C4-2B (cell line): ENCODE data around the gene SMPDL3A.

Source experiments
- H3K27ac ChIP-seq: fragments of 450-650 bp; 2 replicates; pipeline ENCODE4 v1.5.1; 2017
- ZFX ChIP-seq: fragments of 450-650 bp; IDR thresholded peaks from 2 replicates; pipeline ENCODE4 v1.6.1; 2017
- TF ChIP-seq, protein P1 (sequence below): fragments of 450-650 bp; conservative IDR thresholded peaks from 2 replicates; pipeline ENCODE4 v1.5.1; 2017; ENCODE audit warnings: mild to moderate bottlenecking

SMPDL3A gene

DNA sequence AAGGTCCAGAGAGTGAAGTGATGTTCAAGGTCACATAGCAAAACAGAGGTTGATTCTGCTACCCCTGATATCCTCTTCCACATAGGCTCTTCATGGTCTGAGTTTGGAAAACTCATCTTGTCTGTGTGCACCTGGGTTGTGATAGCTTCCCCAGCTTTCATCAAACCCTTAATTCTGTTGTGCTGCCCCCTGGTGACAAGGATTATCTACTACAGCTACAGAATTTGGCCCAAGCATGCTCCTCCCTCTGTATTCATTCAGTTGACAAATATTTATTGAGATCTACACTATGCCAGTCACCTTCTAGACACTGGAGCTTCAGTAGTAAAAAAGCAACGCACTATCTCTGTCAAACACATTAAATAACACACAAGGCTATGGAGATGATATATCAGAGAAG, 50.4 kb downstream of the SMPDL3A start:
- no peak overlapping the region for H3K27ac ChIP-seq
- TF ChIP-seq ZFX, result no peak
- TF ChIP-seq, protein P1, sequence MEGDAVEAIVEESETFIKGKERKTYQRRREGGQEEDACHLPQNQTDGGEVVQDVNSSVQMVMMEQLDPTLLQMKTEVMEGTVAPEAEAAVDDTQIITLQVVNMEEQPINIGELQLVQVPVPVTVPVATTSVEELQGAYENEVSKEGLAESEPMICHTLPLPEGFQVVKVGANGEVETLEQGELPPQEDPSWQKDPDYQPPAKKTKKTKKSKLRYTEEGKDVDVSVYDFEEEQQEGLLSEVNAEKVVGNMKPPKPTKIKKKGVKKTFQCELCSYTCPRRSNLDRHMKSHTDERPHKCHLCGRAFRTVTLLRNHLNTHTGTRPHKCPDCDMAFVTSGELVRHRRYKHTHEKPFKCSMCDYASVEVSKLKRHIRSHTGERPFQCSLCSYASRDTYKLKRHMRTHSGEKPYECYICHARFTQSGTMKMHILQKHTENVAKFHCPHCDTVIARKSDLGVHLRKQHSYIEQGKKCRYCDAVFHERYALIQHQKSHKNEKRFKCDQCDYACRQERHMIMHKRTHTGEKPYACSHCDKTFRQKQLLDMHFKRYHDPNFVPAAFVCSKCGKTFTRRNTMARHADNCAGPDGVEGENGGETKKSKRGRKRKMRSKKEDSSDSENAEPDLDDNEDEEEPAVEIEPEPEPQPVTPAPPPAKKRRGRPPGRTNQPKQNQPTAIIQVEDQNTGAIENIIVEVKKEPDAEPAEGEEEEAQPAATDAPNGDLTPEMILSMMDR, result peak; percentile 55

DNA sequence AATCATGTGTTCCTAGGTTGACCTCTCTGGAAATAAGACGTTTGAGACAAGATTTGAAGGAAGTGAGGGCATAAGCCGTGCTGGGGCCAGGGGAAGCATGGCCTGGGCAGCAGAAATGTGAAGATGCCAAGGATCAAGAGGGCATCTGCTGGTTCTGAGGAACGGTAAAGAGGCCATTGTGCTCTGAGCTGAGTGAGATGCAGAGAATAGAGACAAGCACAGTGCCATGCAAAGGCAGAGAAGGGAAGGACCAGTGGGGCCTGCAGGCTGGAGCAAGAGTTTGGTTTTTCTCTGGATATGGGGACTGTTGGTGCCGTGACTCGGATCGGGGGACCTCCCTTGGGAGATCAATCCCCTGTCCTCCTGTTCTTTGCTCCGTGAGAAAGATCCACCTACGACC, 50.8 kb downstream of the SMPDL3A start:
- no peak for TF ChIP-seq ZFX
- TF ChIP-seq, protein P1, result peak; percentile 33
- H3K27ac ChIP-seq, result no peak overlapping the region

DNA sequence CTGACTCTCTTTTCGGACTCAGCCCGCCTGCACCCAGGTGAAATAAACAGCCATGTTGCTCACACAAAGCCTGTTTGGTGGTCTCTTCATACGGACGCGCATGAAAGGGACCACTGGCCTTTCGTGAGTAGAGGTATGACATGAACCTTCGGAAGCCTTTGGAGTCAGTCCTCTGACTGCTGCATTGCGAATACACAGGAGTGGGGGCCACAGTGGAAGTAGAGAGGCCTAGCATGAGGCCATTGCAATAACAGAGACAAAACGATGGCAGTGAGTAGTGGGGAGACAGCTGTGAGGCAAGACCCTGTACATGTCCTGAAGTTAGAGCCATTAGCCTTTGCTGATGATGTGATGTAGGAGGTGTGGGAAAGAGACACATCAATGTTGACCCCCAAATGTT, 56.4 kb downstream of the SMPDL3A start:
- no peak overlapping the region for H3K27ac ChIP-seq
- TF ChIP-seq, protein P1, result no peak
- TF ChIP-seq ZFX, result no peak

DNA sequence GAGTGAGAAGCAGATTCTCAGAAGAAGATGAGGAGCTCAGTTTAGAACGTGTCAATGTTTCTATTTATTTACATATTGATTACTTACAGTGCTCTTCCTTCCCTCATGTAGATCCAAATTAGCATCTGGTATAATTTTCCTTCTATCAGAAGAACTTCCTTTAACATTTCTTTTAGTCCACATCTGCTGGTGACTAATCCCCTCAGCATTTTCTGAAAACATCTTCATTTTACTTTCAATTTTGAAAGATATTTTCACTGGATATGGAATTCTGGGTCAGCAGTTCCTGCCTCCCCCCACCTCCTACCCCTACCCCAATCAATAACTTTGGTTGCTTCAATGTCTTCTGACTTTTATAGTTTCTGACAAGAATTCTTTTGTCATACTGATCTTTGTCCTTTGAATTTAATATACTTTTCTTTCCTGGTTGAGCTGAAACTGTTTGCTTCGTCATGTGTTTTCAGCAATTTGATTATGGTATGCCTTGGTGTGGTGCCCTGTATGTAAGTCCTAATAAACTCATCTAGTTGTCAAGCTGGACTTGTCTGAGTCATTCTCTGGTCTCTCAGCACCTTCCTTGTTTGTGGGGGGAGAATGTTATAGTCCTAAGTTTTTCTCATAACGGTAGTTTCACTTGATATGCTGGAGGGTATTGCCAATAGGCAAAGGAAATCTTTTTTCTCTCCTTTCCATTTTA, 57.0 kb downstream of the SMPDL3A start:
- no peak for TF ChIP-seq ZFX
- TF ChIP-seq, protein P1, result no peak

DNA sequence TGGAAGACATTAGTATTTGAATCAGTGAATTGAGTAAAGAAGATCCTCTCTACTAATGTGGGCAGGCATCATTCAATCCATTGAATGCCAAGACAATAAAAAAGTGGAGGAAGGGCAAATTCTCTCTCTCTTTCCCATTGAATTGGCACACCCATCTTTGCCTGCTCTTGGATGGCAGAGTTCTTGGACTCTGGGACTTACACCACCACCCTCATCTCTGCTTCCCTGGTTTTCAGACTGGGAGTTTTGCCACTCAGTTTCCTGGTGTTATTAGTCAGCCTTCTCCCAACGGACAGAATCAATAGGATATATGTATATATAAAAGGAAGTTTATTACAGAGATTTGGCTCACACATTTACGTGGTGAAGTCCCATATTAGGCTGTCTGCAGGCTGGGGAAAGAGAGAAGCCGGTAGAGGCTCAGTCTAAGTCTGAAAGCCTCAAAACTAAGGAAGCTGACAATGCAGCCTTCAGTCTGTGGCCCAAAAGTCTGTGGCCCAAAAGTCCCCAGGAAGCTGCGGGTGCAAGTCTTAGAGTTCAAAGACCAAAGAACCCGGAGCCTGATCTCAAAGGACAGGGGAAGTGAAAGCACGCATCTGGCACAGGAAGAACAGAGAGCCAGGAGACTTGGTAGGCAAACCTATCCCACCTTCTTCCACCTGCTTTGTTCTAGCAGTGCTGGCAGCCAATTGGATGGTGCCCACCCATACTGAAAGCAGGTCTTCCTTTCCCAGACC, 64.4 kb downstream of the SMPDL3A start:
- no peak overlapping the region for H3K27ac ChIP-seq

More for the DNA sequence above, 57.0 kb downstream of the SMPDL3A start:
- no peak overlapping the region for H3K27ac ChIP-seq

More for the DNA sequence above, 64.4 kb downstream of the SMPDL3A start:
- TF ChIP-seq, protein P1, result no peak
- no peak for TF ChIP-seq ZFX
